ENCODE measurements around the gene RAB20.
"Not testable (repeated sequence)": the region's sequence is repeated elsewhere in the genome, so short reads cannot be mapped to it uniquely, and the experiment has no call there.

The RAB20 gene

DNA sequence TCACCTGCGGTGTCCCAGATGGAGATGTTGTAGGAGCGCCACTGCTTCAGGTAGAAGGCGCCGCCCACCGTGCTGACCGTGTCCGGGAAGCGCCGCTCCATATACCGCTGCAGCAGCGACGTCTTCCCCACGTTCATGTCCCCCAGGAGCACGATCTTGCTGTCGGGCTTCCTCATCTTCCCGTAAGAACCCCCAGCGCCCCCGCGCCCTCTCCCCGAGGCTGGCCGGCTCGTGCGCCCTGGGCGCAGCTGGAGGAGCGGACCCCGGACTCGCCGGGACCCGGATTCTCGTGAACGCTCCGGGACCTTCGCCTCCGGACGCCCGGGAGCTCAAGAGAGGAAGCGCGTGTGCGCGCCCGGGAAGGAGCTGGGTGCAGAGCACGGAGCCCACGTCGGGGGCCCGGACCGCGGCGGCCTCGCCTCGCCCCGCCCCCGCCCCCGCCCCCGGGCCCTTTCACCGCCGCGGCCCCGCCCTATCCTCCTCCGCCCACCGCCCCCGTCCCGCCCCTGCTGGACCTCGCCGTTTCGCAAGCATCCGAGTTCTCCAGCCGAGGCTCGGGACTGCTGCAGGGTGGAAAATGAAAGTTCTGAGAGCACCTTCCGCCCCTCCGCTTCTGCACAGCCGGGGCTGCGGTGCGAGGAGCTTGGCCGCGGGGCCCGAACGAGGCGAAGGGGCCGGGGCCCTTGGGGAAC, at the start of gene RAB20:
Gene RAB20, minus strand, starts transcription at position 379 of the 692 bp plus-strand sequence. Its CDS starts 203 bp downstream, at position 176.
- no peak for DNase-seq

DNA sequence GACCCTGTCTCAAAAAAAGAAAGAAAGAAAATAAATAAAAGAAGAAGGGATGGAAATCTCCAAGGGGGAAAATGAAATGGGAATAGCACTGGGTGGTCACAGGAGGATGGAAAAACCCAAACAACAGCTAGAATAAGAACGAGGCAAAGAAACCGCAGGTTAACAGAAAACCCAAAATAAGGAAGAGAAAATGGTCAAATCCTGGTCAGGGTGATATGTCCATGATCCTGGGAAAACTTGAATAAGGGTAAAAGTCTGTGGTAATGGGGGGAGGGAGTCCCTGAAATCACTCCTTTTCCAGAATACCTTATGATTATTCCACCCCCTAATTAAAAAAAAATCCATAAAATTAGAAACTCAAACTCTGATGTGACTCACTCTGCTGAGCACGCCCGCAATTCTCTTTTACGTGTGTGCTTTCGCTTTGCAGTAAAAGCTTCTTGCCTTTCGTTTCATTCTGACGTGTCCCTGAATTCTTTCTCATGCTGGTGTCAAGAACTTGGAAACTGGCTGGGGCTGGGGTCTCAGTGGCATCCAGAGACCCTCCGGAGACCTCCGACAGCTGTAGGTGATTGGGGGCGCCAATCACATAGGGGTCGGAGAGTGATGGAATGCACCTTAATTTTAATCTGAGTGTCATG, 49.6 kb upstream of the RAB20 start:
- no peak for DNase-seq

DNA sequence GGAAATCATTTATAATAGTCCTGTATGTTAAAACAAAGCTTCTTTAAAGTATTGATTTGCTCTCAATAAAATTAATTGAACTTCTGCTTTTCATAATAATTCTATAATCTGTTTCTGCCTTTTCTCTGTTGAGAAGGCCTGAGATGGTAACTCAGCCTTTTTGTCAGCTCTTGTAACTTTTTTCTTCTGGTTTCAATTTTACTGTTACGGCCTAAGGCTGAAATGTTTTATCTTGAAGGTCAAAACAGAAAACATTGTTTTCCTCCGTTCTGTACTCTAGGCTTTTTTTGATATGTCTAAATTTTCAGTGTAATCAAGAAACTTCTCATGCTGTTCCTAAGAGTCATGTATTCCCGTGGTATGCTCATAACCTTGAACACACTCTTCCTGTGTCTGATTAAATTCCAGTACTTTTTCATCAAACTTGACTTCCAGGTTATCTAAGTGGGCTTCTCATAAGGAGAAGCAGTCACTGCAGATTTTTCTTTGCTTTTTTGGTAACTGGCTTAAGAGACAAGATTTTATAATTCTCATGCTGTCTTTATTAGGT, 46.2 kb upstream of the RAB20 start:
- DNase-seq, result no peak

DNA sequence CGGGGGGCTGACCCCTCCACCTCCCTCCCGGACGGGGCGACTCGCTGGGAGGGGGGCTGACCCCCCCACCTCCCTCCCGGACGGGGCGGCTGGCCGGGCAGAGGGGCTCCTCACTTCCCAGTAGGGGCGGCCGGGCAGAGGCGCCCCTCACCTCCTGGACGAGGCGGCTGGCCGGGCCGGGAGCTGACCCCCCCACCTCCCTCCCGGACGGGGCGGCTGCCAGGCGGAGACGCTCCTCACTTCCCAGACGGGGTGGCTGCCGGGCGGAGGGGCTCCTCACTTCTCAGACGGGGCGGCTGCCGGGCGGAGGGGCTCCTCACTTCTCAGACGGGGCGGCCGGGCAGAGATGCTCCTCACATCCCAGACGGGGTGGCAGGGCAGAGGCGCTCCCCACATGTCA, 44.8 kb upstream of the RAB20 start:
- DNase-seq, result not testable (repeated sequence)

DNA sequence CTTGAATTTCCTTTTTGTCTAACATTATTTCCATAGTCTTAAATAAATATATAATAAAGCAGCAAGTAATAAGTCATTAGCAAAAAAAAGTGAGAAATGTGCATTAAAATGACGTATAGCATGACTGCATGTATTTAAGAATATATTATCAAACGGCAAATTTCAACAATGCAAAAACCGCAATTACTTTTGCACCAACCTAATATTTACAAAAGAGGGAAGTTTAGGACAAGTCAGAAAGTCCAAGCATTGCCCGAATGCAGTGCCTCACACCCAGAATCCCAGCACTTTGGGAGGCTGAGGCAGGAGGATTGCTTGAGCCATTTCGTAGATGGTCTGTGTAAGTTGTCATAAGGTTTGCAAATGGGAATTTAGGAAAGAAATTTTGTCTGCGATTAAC, 43.6 kb upstream of the RAB20 start:
- DNase-seq, result no peak

GRCh38 chr13:110600980-110601379, 39.5 kb upstream of the RAB20 start:
- no peak for DNase-seq

- DNase-seq, result no peak
Measured at GRCh38 chr13:110600261-110600819, 38.8 kb upstream of the RAB20 start.

GRCh38 chr13:110597041-110597689, 35.6 kb upstream of the RAB20 start:
- no peak for DNase-seq

- peak in 1 of 2 experiments; percentile 2 for DNase-seq
Measured at GRCh38 chr13:110593430-110594130, 32.1 kb upstream of the RAB20 start.

- DNase-seq, result no peak
Measured at GRCh38 chr13:110592665-110593064, 31.1 kb upstream of the RAB20 start.

GRCh38 chr13:110590577-110590976, 29.1 kb upstream of the RAB20 start:
- no peak for DNase-seq

- no peak for DNase-seq
Measured at GRCh38 chr13:110589793-110590390, 28.4 kb upstream of the RAB20 start.

DNA sequence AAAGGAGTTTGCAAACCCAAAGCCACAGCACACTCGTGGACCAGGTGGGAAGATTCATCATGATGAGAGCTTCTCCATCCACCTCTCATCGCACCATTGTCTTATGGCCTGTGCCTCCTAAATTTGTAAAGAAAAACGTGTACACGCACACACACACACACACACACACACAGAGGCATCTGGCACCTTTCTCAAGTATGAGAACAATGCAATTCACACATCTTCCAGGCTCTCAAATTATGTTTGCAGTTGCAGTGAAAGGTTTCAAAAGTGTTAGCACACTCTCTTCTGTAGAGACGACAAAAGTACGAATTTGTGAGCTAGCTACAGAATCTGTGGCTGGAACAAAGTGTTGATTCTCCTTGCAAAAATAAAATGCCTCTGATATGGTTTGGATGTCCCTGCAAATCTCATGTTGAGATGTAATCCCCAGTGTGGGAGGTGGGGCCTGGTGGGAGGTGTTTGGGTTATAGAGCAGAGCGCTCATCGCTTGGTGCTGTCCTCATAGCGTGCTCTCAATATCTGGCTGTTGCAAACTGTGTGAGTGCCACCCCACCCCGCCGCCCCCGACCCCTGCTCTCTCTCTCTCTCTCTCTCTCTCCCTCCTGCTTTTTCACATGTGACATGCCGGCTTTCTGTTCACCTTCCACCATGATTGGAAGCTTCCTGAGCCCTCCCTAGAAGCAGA, 21.8 kb upstream of the RAB20 start:
- no peak for DNase-seq

GRCh38 chr13:110582421-110582954, 21.0 kb upstream of the RAB20 start:
- DNase-seq, result no peak

DNA sequence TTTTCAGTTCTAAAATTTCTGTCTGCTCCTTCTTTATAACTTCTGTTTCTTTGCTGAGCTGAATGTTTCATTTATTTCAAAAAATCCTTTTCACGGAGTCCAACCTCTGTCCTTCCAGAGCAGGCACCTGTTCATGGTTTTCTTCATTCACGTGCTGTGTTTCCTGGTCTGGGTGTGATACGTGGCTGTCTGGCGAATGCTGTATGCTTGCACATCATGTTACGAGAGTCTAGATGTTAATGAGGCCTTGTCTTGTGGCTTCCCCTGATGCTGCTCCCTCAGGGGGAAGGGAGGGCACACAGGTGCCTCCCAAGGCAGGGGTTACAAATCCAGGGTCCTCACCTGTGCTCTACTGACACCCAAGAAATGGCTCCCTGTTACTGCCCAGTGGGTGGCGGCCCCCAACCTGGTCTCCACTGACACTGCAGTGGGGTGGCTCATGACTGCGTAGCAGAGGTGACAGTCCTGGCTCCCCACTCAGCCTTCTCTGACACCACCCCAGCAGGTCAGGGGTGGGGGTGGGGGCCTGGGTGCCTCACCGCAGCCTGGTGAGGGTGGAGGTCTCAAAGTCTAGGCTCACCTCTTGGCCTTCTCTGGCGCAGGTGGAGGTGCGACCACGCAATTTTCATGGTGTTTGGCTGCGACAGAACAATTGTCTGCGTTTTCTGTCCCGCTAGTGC, 20.1 kb upstream of the RAB20 start:
- no peak for DNase-seq

GRCh38 chr13:110580800-110581199, 19.3 kb upstream of the RAB20 start:
- no peak for DNase-seq

DNA sequence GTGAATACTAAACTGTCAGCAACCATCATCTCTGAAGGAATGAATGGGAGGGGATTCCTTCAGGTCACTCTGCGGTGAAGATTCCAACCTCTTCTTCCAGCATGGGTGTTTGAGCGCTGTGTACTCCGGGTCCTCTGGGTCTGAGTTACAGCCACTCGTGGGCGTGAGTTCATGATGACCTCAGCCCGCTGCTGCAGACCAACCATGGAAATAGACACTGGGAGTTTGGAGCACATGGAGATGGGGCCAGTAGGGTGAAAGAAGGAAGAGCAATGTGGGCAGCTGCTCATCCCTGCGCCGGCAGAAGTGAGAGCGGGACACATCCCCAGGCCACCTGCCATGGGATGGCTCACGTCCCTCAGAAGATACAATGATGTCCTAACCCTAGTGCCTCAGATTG, 16.8 kb upstream of the RAB20 start:
- no peak for DNase-seq

DNA sequence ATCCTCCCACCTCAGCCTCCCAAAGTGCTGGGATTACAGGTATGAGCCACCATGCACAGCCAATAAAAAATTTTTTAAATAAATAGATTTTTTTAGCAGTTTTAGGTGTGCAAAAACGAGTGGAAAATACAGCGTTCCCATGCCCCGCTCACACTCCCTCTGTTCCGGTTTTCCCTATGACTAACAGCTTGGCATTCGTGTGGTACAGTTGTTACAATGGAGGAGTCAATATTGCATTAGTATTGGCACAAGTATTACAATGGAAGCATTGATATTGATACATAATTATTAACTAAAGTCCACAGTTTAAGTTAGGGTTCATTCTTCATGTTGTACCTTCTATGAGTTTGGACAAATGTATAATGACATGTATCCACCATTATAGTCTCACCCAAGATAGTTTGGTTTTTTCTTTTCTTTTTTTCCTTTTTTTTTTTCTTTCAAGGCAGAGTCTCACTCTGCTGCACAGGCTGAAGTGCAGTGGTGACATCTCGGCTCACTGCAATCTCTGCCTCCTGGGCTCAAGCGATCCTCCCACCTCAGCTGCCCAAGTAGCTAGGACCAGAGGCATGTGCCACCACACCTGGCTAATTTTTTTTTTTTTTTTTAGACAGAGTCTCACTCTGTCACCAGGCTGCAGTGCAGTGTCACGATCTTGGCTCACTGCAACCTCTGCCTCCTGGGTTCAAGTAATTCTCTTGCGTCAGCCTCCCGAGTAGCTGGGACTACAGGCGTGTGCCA, 15.4 kb upstream of the RAB20 start:
- DNase-seq, result no peak

DNA sequence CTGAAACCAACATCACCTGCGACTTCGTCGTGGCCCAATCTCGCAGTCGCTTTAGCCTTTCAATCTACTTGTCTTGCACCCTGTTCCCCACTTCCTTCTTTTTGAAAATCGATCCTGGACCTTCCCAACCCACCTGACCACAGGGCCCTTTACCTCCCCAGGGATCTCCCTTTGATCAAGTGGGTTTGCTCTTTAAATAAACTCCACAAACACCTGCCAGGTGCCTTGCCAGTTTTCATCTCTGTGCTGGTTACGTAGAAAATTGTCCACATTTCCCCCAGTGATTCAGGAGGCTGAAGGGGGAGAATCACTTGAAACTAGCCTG, 14.5 kb upstream of the RAB20 start:
- DNase-seq, result no peak

- DNase-seq, result no peak
Measured at GRCh38 chr13:110575322-110576069, 14.0 kb upstream of the RAB20 start.
